Prostate gland (tissue), 2 donors: Measurements from ENCODE around the gene ZNF549.
A peak's percentile ranks its signal among the peaks of the same experiment; 100 is the strongest.

Source experiments
- POLR2A ChIP-seq: fragments of 450-650 bp; IDR thresholded peaks from one replicate; pipeline ENCODE4 v1.6.1; 2016; ENCODE audit warnings: antibody characterized with exemption, mild to moderate bottlenecking
- TF ChIP-seq, protein P1 (sequence below), 4 experiments: fragments of 200-600 bp in 2 of 4; fragments of 450-650 bp in 2 of 4; sonication (generic) in 2 of 4; IDR thresholded peaks; 1 replicate in 3 of 4; 2 replicates in 1 of 4; pipeline ENCODE4 v1.5.1; 2016 to 2019; ENCODE audit warnings: antibody characterized with exemption in 4 of 4, mild to moderate bottlenecking in 2 of 4, moderate library complexity in 2 of 4

DNA sequence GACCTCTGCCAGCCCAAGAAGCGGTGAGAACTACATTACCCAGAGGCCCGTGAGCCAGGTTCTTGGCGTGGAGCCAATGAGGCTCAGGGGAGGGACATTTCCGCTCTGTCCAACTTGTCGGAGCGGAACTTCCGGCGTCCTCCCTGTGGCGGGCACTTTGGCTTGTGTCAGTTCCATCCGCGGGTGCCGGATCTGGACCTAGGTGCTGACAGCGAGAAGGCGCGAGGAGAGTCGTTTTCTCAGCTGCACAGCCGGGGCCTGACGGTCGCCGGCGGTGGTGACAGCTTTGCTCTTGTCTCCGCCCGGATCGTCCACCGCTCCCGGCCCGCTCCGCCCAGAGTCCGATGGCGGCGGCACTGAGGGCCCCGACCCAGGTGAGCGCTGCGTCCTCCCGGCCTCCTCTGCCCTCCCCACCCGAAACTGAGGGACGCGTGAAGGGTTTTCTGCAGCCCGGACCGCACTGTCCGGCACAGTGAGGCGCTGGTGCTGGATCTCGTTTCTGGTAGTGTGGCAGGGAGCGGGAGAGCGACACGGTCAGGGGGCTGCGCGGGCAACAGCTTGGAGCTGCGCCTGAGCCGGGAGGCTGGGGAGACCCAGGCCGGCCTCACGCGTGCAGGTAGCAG, 72.7 kb downstream of the ZNF549 start, which contains the start of gene ZNF530:
- TF ChIP-seq, protein P1, sequence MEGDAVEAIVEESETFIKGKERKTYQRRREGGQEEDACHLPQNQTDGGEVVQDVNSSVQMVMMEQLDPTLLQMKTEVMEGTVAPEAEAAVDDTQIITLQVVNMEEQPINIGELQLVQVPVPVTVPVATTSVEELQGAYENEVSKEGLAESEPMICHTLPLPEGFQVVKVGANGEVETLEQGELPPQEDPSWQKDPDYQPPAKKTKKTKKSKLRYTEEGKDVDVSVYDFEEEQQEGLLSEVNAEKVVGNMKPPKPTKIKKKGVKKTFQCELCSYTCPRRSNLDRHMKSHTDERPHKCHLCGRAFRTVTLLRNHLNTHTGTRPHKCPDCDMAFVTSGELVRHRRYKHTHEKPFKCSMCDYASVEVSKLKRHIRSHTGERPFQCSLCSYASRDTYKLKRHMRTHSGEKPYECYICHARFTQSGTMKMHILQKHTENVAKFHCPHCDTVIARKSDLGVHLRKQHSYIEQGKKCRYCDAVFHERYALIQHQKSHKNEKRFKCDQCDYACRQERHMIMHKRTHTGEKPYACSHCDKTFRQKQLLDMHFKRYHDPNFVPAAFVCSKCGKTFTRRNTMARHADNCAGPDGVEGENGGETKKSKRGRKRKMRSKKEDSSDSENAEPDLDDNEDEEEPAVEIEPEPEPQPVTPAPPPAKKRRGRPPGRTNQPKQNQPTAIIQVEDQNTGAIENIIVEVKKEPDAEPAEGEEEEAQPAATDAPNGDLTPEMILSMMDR (IDR thresholded peaks at IDR 0.05): no peak
- peak; percentile 11 for TF ChIP-seq POLR2A
